ENCODE data around the gene SRPRB. TPM values are rescaled to one million over a fixed set of nuclear protein-coding genes. Genes with fewer than 3 reads are reported as not detected.

SRPRB gene
- total and polyA plus RNA-seq, 2 experiments from 2014 or later = 25.6 to 36.0 TPM

DNA sequence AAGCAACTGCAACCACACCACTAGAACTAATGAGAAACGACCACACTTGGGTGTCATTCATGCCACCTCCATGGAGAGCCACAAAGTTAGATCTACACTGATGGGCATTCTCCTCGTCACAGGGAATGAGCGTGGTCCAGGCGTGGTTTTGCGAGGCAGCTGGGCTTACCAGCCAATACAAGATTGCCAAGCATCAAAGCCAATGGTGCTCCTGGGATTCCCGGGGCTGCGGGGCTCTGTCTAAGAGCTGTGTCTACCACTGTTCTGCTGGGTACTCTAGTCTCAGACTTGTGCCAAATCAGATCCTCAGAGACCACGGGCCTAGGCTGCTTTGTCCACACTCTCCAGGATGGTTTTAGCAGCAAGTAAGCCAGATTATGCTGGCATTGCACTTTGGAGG lies 46.3 kb downstream of the SRPRB start:
- no peaks in the 10 kb centered on the region for H3K9me2 ChIP-seq (ENCODE audit: insufficient read depth)
- no peaks in the 10 kb centered on the region for H3K9me3 Mint-ChIP-seq
- H3K27ac ChIP-seq (ENCODE audit: low read depth) = no peak overlapping the region
- H3K79me2 ChIP-seq (replicated peaks; ENCODE audit: insufficient read depth) = no peaks in the 10 kb centered on the region
- no peaks in the 10 kb centered on the region for H3F3A ChIP-seq (replicated peaks; ENCODE audit: low read depth)
- H2AFZ ChIP-seq = no peak overlapping the region
- H3K27me3 ChIP-seq (ENCODE audit: insufficient read depth) = no peaks in the 10 kb centered on the region
- H3K36me3 Mint-ChIP-seq (ENCODE audit: low read depth) = no peaks in the 10 kb centered on the region
- no peak overlapping the region for H3K4me3 Mint-ChIP-seq
- H3K4me1 Mint-ChIP-seq = peaks cover 18% of the 10 kb centered on the region
- TF ChIP-seq ZNF114 (CRISPR knock-in tag; IDR thresholded peaks at IDR 0.05) (no peak), JUNB (IDR thresholded peaks at IDR 0.05; ENCODE audit: unreplicated experiment) (no peak), EZH2 (IDR thresholded peaks at IDR 0.05; ENCODE audit: low read depth, unreplicated experiment) (no peak), ZNF331 (CRISPR knock-in tag; IDR thresholded peaks at IDR 0.05; ENCODE audit: low read depth) (no peak), CREB1 (CRISPR knock-in tag; IDR thresholded peaks at IDR 0.05; ENCODE audit: low read depth) (no peak), POLR2AphosphoS5 (IDR thresholded peaks at IDR 0.05; ENCODE audit: low read depth) (no peak)
- TF ChIP-seq, protein P1, sequence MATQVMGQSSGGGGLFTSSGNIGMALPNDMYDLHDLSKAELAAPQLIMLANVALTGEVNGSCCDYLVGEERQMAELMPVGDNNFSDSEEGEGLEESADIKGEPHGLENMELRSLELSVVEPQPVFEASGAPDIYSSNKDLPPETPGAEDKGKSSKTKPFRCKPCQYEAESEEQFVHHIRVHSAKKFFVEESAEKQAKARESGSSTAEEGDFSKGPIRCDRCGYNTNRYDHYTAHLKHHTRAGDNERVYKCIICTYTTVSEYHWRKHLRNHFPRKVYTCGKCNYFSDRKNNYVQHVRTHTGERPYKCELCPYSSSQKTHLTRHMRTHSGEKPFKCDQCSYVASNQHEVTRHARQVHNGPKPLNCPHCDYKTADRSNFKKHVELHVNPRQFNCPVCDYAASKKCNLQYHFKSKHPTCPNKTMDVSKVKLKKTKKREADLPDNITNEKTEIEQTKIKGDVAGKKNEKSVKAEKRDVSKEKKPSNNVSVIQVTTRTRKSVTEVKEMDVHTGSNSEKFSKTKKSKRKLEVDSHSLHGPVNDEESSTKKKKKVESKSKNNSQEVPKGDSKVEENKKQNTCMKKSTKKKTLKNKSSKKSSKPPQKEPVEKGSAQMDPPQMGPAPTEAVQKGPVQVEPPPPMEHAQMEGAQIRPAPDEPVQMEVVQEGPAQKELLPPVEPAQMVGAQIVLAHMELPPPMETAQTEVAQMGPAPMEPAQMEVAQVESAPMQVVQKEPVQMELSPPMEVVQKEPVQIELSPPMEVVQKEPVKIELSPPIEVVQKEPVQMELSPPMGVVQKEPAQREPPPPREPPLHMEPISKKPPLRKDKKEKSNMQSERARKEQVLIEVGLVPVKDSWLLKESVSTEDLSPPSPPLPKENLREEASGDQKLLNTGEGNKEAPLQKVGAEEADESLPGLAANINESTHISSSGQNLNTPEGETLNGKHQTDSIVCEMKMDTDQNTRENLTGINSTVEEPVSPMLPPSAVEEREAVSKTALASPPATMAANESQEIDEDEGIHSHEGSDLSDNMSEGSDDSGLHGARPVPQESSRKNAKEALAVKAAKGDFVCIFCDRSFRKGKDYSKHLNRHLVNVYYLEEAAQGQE (IDR thresholded peaks at IDR 0.05; ENCODE audit: unreplicated experiment) = no peak
- TF ChIP-seq, protein P2, sequence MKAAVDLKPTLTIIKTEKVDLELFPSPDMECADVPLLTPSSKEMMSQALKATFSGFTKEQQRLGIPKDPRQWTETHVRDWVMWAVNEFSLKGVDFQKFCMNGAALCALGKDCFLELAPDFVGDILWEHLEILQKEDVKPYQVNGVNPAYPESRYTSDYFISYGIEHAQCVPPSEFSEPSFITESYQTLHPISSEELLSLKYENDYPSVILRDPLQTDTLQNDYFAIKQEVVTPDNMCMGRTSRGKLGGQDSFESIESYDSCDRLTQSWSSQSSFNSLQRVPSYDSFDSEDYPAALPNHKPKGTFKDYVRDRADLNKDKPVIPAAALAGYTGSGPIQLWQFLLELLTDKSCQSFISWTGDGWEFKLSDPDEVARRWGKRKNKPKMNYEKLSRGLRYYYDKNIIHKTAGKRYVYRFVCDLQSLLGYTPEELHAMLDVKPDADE (IDR thresholded peaks at IDR 0.05) = no peak
- TF ChIP-seq, protein P3, sequence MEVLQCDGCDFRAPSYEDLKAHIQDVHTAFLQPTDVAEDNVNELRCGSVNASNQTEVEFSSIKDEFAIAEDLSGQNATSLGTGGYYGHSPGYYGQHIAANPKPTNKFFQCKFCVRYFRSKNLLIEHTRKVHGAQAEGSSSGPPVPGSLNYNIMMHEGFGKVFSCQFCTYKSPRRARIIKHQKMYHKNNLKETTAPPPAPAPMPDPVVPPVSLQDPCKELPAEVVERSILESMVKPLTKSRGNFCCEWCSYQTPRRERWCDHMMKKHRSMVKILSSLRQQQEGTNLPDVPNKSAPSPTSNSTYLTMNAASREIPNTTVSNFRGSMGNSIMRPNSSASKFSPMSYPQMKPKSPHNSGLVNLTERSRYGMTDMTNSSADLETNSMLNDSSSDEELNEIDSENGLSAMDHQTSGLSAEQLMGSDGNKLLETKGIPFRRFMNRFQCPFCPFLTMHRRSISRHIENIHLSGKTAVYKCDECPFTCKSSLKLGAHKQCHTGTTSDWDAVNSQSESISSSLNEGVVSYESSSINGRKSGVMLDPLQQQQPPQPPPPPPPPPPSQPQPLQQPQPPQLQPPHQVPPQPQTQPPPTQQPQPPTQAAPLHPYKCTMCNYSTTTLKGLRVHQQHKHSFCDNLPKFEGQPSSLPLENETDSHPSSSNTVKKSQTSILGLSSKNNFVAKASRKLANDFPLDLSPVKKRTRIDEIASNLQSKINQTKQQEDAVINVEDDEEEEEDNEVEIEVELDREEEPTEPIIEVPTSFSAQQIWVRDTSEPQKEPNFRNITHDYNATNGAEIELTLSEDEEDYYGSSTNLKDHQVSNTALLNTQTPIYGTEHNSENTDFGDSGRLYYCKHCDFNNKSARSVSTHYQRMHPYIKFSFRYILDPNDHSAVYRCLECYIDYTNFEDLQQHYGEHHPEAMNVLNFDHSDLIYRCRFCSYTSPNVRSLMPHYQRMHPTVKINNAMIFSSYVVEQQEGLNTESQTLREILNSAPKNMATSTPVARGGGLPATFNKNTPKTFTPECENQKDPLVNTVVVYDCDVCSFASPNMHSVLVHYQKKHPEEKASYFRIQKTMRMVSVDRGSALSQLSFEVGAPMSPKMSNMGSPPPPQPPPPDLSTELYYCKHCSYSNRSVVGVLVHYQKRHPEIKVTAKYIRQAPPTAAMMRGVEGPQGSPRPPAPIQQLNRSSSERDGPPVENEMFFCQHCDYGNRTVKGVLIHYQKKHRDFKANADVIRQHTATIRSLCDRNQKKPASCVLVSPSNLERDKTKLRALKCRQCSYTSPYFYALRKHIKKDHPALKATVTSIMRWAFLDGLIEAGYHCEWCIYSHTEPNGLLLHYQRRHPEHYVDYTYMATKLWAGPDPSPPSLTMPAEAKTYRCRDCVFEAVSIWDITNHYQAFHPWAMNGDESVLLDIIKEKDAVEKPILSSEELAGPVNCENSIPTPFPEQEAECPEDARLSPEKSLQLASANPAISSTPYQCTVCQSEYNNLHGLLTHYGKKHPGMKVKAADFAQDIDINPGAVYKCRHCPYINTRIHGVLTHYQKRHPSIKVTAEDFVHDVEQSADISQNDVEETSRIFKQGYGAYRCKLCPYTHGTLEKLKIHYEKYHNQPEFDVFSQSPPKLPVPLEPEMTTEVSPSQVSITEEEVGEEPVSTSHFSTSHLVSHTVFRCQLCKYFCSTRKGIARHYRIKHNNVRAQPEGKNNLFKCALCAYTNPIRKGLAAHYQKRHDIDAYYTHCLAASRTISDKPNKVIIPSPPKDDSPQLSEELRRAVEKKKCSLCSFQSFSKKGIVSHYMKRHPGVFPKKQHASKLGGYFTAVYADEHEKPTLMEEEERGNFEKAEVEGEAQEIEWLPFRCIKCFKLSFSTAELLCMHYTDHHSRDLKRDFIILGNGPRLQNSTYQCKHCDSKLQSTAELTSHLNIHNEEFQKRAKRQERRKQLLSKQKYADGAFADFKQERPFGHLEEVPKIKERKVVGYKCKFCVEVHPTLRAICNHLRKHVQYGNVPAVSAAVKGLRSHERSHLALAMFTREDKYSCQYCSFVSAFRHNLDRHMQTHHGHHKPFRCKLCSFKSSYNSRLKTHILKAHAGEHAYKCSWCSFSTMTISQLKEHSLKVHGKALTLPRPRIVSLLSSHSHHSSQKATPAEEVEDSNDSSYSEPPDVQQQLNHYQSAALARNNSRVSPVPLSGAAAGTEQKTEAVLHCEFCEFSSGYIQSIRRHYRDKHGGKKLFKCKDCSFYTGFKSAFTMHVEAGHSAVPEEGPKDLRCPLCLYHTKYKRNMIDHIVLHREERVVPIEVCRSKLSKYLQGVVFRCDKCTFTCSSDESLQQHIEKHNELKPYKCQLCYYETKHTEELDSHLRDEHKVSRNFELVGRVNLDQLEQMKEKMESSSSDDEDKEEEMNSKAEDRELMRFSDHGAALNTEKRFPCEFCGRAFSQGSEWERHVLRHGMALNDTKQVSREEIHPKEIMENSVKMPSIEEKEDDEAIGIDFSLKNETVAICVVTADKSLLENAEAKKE (CRISPR knock-in tag; IDR thresholded peaks at IDR 0.05) = no peak
- no peak for DNase-seq (ENCODE audit: low spot score)
- H3K27ac Mint-ChIP-seq = no peak overlapping the region
- peaks cover 10% of the 10 kb centered on the region; the same call in 1 of the 2 replicates for H3K4me1 ChIP-seq (ENCODE audit: insufficient read depth)
- no peaks in the 10 kb centered on the region for H4K20me1 ChIP-seq (replicated peaks; ENCODE audit: insufficient read depth)
- H3K4me3 ChIP-seq = no peak overlapping the region
- peaks cover 7% of the 10 kb centered on the region for H3K27me3 Mint-ChIP-seq (ENCODE audit: insufficient read depth, low read depth, poor library complexity)
- H3K36me3 ChIP-seq (ENCODE audit: insufficient read depth) = no peaks in the 10 kb centered on the region
- no peak for ATAC-seq
- H3K4me2 ChIP-seq = no peak overlapping the region
